ENCODE data around the gene CREB3L2.

The CREB3L2 gene

DNA sequence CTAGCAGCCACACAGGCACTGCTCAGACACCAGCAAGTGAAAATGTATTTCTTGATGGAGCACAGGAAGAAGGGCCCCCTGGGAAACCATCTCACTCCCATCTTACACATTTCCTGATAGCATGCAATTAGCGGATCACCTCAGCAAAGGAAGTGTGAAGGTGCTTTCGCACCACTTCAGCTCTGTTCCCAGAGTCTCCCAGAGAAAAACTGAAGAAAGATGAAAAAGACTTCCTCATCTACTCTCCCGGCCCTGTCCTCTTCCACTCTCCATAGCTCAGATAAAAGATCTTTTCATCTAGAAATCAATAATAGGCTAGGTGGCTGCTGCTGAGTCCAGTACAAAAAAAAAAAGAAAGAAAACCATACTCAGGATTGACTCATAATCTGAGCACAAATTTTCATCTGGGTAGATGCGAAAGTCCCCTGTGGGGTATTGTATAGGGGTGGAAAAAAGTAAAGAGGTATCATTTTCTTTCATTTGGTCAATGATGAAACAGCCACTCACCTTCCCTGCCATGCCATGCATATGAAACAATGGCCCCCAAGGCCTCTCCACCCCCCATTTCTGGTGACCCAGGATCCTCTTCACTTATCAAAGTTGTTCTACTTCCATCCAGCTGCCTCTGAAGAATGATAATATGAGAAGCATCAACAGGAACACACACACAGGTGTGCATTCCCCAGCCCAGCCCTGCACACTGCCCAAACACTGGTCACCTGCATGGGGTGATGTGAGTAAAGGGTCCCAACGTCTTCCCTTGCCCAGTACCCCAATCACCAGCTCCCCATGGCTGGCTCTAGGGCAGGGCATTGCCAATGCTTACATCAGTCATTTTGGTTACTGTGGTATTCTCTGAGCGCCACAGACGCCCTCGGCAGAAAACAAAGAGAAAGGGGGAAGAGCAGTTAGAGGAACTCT lies 106.3 kb downstream of the CREB3L2 start:
- no peak for DNase-seq (ENCODE audit: low spot score)

DNA sequence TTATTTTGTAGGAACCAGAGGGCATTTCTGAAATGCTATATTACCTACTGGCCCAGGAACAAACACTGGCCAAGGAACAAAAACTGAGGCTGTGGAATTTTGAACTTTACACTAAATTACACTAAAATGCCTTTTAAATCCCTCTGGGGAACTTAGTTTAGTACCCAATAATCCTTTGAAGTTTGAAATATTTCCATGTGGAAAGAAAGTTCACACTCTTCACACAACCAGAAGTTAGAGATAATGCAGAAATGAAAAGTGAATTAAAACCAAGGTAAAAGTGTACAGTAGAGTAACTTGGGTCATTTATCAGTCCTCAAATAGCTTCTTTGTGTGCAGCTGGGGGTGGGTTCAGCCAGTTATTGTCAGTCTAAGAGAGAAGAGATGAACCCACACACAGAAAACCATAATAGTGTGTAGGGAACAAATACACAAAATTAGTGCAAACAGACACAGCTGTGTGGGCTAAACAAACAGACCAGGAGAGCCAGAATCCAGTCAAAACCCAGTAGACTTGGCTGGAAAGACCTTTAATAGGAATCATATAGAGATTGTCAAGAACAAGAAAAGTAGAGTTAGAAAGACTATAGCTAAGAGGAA lies 108.6 kb downstream of the CREB3L2 start:
- DNase-seq (ENCODE audit: low spot score), result no peak

GRCh38 chr7:137891016-137891655 lies 110.8 kb downstream of the CREB3L2 start:
- DNase-seq (ENCODE audit: low spot score), result no peak

GRCh38 chr7:137890449-137890921 lies 111.4 kb downstream of the CREB3L2 start:
- DNase-seq (ENCODE audit: low spot score), result no peak

GRCh38 chr7:137888241-137888640 lies 113.6 kb downstream of the CREB3L2 start:
- no peak for DNase-seq (ENCODE audit: low spot score)

DNA sequence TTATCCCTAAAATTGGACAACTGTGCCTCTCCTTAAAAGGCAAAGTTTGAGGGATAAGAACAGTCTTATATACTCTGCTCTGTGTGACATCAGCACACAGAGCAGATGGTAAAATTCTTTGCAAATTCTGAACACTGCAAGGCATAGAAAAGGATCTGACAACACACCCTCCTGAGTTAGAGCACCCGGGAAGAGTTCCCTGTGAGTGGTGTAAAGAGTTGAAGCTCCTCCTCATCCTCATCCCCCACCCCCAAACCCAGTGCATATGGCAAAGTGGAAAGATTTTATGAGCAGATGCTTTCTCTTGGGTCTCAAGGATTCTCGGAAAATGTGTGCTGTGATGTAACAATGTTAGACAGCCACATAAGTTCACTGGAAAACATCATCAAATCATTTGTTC lies 115.1 kb downstream of the CREB3L2 start:
- no peak for DNase-seq (ENCODE audit: low spot score)

DNA sequence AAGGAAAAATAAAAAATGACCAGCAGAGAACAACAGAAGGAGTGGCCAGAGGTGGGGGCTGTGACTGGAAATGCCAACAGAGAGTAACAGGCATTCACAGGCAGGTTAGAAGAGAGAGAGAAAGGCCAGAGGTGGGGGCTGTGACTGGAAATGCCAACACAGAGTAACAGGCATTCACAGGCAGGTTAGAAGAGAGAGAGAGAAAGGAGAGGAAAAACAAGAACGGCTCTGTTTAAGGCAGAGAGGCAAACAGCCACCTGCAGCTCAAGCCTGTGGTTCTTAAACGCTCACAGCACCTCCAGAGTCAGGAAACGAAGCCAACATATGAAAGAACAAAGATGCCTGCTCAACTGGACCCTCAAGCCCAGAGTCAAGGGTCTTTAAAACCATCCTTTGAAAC lies 115.6 kb downstream of the CREB3L2 start:
- DNase-seq (ENCODE audit: low spot score), result no peak

- DNase-seq (ENCODE audit: low spot score), result no peak
These were observed 116.2 kb downstream of the CREB3L2 start for GRCh38 chr7:137885678-137886077.

- no peak for DNase-seq (ENCODE audit: low spot score)
These were observed 119.1 kb downstream of the CREB3L2 start for GRCh38 chr7:137882806-137883205.

GRCh38 chr7:137882261-137882668 lies 119.6 kb downstream of the CREB3L2 start:
- DNase-seq (ENCODE audit: low spot score), result no peak

GRCh38 chr7:137881607-137882260 lies 120.2 kb downstream of the CREB3L2 start:
- DNase-seq (ENCODE audit: low spot score), result no peak

GRCh38 chr7:137880432-137880831 lies 121.5 kb downstream of the CREB3L2 start:
- no peak for DNase-seq (ENCODE audit: low spot score)

GRCh38 chr7:137879357-137880158 lies 122.3 kb downstream of the CREB3L2 start:
- no peak for DNase-seq (ENCODE audit: low spot score)

DNA sequence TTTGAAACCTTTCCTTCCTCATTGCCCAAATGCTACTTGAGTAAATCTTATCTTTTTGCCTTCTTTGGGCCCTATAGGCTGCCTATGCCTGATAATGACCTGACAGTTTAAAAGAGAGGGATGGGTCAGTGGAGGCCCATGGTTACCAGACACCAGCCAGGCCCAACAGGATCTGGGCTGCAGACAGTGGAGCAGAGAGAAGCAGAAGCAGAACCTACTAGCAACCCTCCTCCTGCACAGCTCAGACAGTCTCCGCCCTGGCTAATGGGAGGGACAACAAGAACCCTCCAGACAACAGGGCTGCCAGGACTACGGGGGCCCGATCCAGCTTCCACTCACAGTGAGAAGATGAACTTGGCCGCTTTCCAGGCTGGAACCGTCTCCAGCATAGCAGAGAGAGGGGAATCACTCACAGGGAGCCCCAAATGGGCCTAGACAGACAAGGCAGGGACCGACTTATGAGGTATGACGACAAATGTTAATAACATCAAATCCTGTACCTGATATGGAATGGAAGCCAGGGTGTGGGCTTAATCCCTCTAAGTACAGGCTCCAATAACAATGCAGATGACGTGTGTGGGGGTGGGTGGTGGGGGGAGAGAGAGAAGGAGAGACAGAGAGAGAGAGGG lies 123.4 kb downstream of the CREB3L2 start:
- no peak for DNase-seq (ENCODE audit: low spot score)

GRCh38 chr7:137877027-137877675 lies 124.7 kb downstream of the CREB3L2 start:
- DNase-seq (ENCODE audit: low spot score), result no peak

- DNase-seq (ENCODE audit: low spot score), result no peak
These were observed 126.1 kb downstream of the CREB3L2 start for GRCh38 chr7:137875746-137876145.

GRCh38 chr7:137873979-137874777 lies 127.7 kb downstream of the CREB3L2 start:
- DNase-seq (ENCODE audit: low spot score), result no peak

- DNase-seq (ENCODE audit: low spot score), result no peak
These were observed 128.4 kb downstream of the CREB3L2 start for GRCh38 chr7:137873524-137873923.

GRCh38 chr7:137871170-137871915 lies 130.5 kb downstream of the CREB3L2 start:
- DNase-seq (ENCODE audit: low spot score), result no peak

All from CD4-positive, alpha-beta T cell treated with Interleukin-15 for 4 hours (primary cell).